GM23338 (cell line): ENCODE results near the gene TMBIM1. TPM values are rescaled to one million over a fixed set of nuclear protein-coding genes. Genes with fewer than 3 reads are reported as not detected.

Experiments
- ATAC-seq: fragments of 200-7000 bp; cut with Tn5 transposase; 3 replicates; pipeline ENCODE4 v1.9.1; 2020
- DNase-seq: peaks from one replicate; pipeline ENCODE4 v3.0.0-alpha.2; 2015; ENCODE audit warnings: low spot score
- H2AFZ ChIP-seq: fragments of 200-600 bp; sonication (generic); 2 replicates; pipeline ENCODE4 v1.8.0; 2016; ENCODE audit warnings: antibody characterized with exemption, mild to moderate bottlenecking, moderate library complexity
- H3F3A ChIP-seq: fragments of 200-600 bp; sonication (generic); replicated peaks from 2 replicates; pipeline ENCODE4 v1.8.0; 2017; ENCODE audit warnings: antibody characterized with exemption, mixed run types, low read depth
- H3K27ac ChIP-seq: fragments of 200-600 bp; sonication (generic); 2 replicates; pipeline ENCODE4 v1.6.1; 2016; ENCODE audit warnings: low read depth
- H3K27me3 ChIP-seq: fragments of 200-600 bp; sonication (generic); 2 replicates; pipeline ENCODE4 v1.8.0; 2016; ENCODE audit warnings: mild to moderate bottlenecking, mixed run types, moderate library complexity; ENCODE audit not compliant: insufficient read depth
- H3K36me3 ChIP-seq: fragments of 200-600 bp; sonication (generic); 2 replicates; pipeline ENCODE4 v1.8.0; 2016; ENCODE audit warnings: mild to moderate bottlenecking; ENCODE audit not compliant: insufficient read depth
- H3K4me1 ChIP-seq: fragments of 200-600 bp; sonication (generic); 2 replicates; pipeline ENCODE4 v1.8.0; 2016; ENCODE audit warnings: mild to moderate bottlenecking, moderate library complexity; ENCODE audit not compliant: insufficient read depth
- H3K4me2 ChIP-seq: fragments of 200-600 bp; sonication (generic); 2 replicates; pipeline ENCODE4 v1.7.1; 2017; ENCODE audit warnings: mixed run types
- H3K4me3 ChIP-seq: fragments of 200-600 bp; sonication (generic); 2 replicates; pipeline ENCODE4 v1.6.1; 2016; ENCODE audit warnings: mixed run types
- H3K79me2 ChIP-seq: fragments of 200-600 bp; sonication (generic); replicated peaks from 2 replicates; pipeline ENCODE4 v1.8.0; 2017; ENCODE audit warnings: mild to moderate bottlenecking; ENCODE audit not compliant: insufficient read depth
- H3K9me2 ChIP-seq: fragments of 200-600 bp; sonication (generic); 2 replicates; pipeline ENCODE4 v1.8.0; 2017; ENCODE audit not compliant: insufficient read depth
- H4K20me1 ChIP-seq: fragments of 200-600 bp; sonication (generic); replicated peaks from 2 replicates; pipeline ENCODE4 v1.8.0; 2017; ENCODE audit warnings: mild to moderate bottlenecking; ENCODE audit not compliant: insufficient read depth
- H3K27ac Mint-ChIP-seq: 2 replicates; pipeline ENCODE4 v1.8.0; 2020; ENCODE audit warnings: inconsistent platforms, mild to moderate bottlenecking, moderate library complexity, mixed read lengths
- H3K27me3 Mint-ChIP-seq: 3 replicates; pipeline ENCODE4 v1.8.0; 2022; ENCODE audit warnings: low read depth, mild to moderate bottlenecking, moderate library complexity, mixed read lengths, inconsistent platforms; ENCODE audit not compliant: insufficient read depth, poor library complexity
- H3K36me3 Mint-ChIP-seq: 3 replicates; pipeline ENCODE4 v1.8.0; 2021; ENCODE audit warnings: low read depth, mild to moderate bottlenecking, inconsistent platforms, moderate library complexity, mixed read lengths
- H3K4me1 Mint-ChIP-seq: 3 replicates; pipeline ENCODE4 v1.8.0; 2020; ENCODE audit warnings: mild to moderate bottlenecking, inconsistent platforms, mixed read lengths
- H3K4me3 Mint-ChIP-seq: 3 replicates; pipeline ENCODE4 v1.8.0; 2021; ENCODE audit warnings: moderate library complexity, mild to moderate bottlenecking, inconsistent platforms, mixed read lengths
- H3K9me3 Mint-ChIP-seq: 3 replicates; pipeline ENCODE4 v1.8.0; 2020; ENCODE audit warnings: moderate library complexity, mild to moderate bottlenecking, inconsistent platforms, mixed read lengths
- CREB1 ChIP-seq: fragments of 250-450 bp; sonication (Bioruptor Pico); IDR thresholded peaks from 2 replicates; pipeline ENCODE4 v1.5.0; 2020; ENCODE audit warnings: low read depth, mild to moderate bottlenecking, moderate library complexity
- EZH2 ChIP-seq: fragments of 200-600 bp; sonication (generic); IDR thresholded peaks from one replicate; pipeline ENCODE4 v1.8.0; 2017; ENCODE audit warnings: antibody characterized with exemption, mild to moderate bottlenecking, low read depth; ENCODE audit not compliant: unreplicated experiment
- EZH2phosphoT487 ChIP-seq: fragments of 200-600 bp; sonication (generic); IDR thresholded peaks from one replicate; pipeline ENCODE4 v1.8.1; 2018; ENCODE audit warnings: antibody characterized with exemption; ENCODE audit not compliant: unreplicated experiment
- JUNB ChIP-seq: IDR thresholded peaks from one replicate; pipeline ENCODE4 v1.6.1; 2016; ENCODE audit warnings: antibody characterized with exemption; ENCODE audit not compliant: unreplicated experiment
- NANOG ChIP-seq: IDR thresholded peaks from 2 replicates; pipeline ENCODE4 v1.6.1; 2016; ENCODE audit warnings: antibody characterized with exemption, borderline replicate concordance
- POLR2AphosphoS5 ChIP-seq: IDR thresholded peaks from 2 replicates; pipeline ENCODE4 v1.6.1; 2016; ENCODE audit warnings: antibody characterized with exemption, low read depth
- STAT1 ChIP-seq: IDR thresholded peaks from one replicate; pipeline ENCODE4 v1.6.1; 2016; ENCODE audit warnings: antibody characterized with exemption; ENCODE audit not compliant: unreplicated experiment
- ZNF114 ChIP-seq: fragments of 250-450 bp; sonication (Bioruptor Pico); IDR thresholded peaks from 2 replicates; pipeline ENCODE4 v1.5.0; 2020; ENCODE audit warnings: mild to moderate bottlenecking, moderate library complexity
- ZNF331 ChIP-seq: fragments of 250-450 bp; sonication (Bioruptor Pico); IDR thresholded peaks from 2 replicates; pipeline ENCODE4 v1.5.0; 2020; ENCODE audit warnings: low read depth, mild to moderate bottlenecking, moderate library complexity
- polyA plus RNA-seq: library from polyadenylated mRNA; unstranded; fragments of >200 nt; fragmentation: Nextera tagmentation; extraction: Ambion mirVana; gene quantifications from 2 replicates; pipeline ENCODE4 v1.2.1, GENCODE V29; 2016
- total RNA-seq: library from RNA; depleted of rRNA; stranded (reverse); fragments of >200 nt; shearing (Covaris generic); gene quantifications from 2 replicates; pipeline ENCODE4 v1.2.3, GENCODE V29; 2014
- TF ChIP-seq, protein P1 (sequence below): fragments of 250-450 bp; sonication (Bioruptor Pico); IDR thresholded peaks from 2 replicates; pipeline ENCODE4 v1.5.0; 2020; ENCODE audit warnings: mild to moderate bottlenecking, moderate library complexity
- TF ChIP-seq, protein P2 (sequence below): IDR thresholded peaks from 2 replicates; pipeline ENCODE4 v1.6.1; 2016; ENCODE audit warnings: antibody characterized with exemption
- TF ChIP-seq, protein P3 (sequence below): IDR thresholded peaks from one replicate; pipeline ENCODE4 v1.6.1; 2018; ENCODE audit warnings: antibody characterized with exemption; ENCODE audit not compliant: unreplicated experiment
- TF ChIP-seq, protein P4 (sequence below), 2 experiments: fragments of 200-600 bp in 1 of 2; sonication (generic) in 1 of 2; conservative IDR thresholded peaks; 2 replicates each; pipeline versions ENCODE4 v1.5.1 to v1.6.1; 2016 to 2017; ENCODE audit warnings: antibody characterized with exemption in 2 of 2, low read depth in 2 of 2, mild to moderate bottlenecking in 2 of 2, moderate library complexity in 1 of 2

The TMBIM1 gene
- total and polyA plus RNA-seq, 2 experiments from 2014 or later = 12.0 to 20.8 TPM

DNA sequence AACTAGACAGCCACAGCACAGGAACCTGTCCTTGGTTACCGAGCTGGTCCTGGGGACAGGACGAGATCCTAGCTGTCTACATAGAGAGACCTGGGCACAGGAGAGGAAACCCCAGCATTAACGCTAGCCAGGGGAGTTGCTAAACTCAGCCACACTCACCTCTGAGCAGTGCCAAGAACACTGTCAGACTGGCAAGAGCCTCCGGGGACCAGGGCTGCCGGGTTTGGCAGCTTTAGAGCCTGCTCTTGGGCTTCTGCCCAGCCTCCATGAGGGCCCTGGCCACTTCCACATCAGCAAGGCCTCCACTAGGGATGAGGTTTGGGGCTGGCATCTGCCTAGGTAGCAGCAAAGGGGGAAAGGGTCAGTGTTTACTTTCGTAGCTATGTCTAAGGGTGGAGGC lies 6.7 kb downstream of the TMBIM1 start:
- peaks cover 10% of the 10 kb centered on the region for H3K4me1 ChIP-seq
- Mint-ChIP-seq H3K36me3 (0 out of 3 replicates have a peak, but pooled peaks cover 2% of the 10 kb centered on the region), H3K4me3 (no peak overlapping the region), H3K4me1 (peaks cover 23% of the 10 kb centered on the region), H3K27me3 (peaks cover 11% of the 10 kb centered on the region), H3K27ac (peak overlapping the region; percentile 62; the same call in 1 of the 2 replicates), H3K9me3 (no peaks in the 10 kb centered on the region)
- no peak overlapping the region for H3K27ac ChIP-seq
- no peaks in the 10 kb centered on the region for H3F3A ChIP-seq
- H3K36me3 ChIP-seq = no peaks in the 10 kb centered on the region; the same call in 1 of the 2 replicates
- no peak for ATAC-seq
- no peak overlapping the region for H3K4me3 ChIP-seq
- H4K20me1 ChIP-seq = no peaks in the 10 kb centered on the region
- H3K79me2 ChIP-seq = no peaks in the 10 kb centered on the region
- DNase-seq = no peak
- H3K27me3 ChIP-seq = no peaks in the 10 kb centered on the region
- no peak overlapping the region for H3K4me2 ChIP-seq
- H3K9me2 ChIP-seq = no peaks in the 10 kb centered on the region
- no peak overlapping the region for H2AFZ ChIP-seq
- no peak for TF ChIP-seq ZNF331 (CRISPR knock-in tag)
- TF ChIP-seq, protein P1, sequence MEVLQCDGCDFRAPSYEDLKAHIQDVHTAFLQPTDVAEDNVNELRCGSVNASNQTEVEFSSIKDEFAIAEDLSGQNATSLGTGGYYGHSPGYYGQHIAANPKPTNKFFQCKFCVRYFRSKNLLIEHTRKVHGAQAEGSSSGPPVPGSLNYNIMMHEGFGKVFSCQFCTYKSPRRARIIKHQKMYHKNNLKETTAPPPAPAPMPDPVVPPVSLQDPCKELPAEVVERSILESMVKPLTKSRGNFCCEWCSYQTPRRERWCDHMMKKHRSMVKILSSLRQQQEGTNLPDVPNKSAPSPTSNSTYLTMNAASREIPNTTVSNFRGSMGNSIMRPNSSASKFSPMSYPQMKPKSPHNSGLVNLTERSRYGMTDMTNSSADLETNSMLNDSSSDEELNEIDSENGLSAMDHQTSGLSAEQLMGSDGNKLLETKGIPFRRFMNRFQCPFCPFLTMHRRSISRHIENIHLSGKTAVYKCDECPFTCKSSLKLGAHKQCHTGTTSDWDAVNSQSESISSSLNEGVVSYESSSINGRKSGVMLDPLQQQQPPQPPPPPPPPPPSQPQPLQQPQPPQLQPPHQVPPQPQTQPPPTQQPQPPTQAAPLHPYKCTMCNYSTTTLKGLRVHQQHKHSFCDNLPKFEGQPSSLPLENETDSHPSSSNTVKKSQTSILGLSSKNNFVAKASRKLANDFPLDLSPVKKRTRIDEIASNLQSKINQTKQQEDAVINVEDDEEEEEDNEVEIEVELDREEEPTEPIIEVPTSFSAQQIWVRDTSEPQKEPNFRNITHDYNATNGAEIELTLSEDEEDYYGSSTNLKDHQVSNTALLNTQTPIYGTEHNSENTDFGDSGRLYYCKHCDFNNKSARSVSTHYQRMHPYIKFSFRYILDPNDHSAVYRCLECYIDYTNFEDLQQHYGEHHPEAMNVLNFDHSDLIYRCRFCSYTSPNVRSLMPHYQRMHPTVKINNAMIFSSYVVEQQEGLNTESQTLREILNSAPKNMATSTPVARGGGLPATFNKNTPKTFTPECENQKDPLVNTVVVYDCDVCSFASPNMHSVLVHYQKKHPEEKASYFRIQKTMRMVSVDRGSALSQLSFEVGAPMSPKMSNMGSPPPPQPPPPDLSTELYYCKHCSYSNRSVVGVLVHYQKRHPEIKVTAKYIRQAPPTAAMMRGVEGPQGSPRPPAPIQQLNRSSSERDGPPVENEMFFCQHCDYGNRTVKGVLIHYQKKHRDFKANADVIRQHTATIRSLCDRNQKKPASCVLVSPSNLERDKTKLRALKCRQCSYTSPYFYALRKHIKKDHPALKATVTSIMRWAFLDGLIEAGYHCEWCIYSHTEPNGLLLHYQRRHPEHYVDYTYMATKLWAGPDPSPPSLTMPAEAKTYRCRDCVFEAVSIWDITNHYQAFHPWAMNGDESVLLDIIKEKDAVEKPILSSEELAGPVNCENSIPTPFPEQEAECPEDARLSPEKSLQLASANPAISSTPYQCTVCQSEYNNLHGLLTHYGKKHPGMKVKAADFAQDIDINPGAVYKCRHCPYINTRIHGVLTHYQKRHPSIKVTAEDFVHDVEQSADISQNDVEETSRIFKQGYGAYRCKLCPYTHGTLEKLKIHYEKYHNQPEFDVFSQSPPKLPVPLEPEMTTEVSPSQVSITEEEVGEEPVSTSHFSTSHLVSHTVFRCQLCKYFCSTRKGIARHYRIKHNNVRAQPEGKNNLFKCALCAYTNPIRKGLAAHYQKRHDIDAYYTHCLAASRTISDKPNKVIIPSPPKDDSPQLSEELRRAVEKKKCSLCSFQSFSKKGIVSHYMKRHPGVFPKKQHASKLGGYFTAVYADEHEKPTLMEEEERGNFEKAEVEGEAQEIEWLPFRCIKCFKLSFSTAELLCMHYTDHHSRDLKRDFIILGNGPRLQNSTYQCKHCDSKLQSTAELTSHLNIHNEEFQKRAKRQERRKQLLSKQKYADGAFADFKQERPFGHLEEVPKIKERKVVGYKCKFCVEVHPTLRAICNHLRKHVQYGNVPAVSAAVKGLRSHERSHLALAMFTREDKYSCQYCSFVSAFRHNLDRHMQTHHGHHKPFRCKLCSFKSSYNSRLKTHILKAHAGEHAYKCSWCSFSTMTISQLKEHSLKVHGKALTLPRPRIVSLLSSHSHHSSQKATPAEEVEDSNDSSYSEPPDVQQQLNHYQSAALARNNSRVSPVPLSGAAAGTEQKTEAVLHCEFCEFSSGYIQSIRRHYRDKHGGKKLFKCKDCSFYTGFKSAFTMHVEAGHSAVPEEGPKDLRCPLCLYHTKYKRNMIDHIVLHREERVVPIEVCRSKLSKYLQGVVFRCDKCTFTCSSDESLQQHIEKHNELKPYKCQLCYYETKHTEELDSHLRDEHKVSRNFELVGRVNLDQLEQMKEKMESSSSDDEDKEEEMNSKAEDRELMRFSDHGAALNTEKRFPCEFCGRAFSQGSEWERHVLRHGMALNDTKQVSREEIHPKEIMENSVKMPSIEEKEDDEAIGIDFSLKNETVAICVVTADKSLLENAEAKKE (CRISPR knock-in tag) = no peak
- no peak for TF ChIP-seq EZH2
- no peak for TF ChIP-seq EZH2phosphoT487
- TF ChIP-seq, protein P2, sequence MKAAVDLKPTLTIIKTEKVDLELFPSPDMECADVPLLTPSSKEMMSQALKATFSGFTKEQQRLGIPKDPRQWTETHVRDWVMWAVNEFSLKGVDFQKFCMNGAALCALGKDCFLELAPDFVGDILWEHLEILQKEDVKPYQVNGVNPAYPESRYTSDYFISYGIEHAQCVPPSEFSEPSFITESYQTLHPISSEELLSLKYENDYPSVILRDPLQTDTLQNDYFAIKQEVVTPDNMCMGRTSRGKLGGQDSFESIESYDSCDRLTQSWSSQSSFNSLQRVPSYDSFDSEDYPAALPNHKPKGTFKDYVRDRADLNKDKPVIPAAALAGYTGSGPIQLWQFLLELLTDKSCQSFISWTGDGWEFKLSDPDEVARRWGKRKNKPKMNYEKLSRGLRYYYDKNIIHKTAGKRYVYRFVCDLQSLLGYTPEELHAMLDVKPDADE = no peak
- no peak for TF ChIP-seq ZNF114 (CRISPR knock-in tag)
- TF ChIP-seq, protein P3, sequence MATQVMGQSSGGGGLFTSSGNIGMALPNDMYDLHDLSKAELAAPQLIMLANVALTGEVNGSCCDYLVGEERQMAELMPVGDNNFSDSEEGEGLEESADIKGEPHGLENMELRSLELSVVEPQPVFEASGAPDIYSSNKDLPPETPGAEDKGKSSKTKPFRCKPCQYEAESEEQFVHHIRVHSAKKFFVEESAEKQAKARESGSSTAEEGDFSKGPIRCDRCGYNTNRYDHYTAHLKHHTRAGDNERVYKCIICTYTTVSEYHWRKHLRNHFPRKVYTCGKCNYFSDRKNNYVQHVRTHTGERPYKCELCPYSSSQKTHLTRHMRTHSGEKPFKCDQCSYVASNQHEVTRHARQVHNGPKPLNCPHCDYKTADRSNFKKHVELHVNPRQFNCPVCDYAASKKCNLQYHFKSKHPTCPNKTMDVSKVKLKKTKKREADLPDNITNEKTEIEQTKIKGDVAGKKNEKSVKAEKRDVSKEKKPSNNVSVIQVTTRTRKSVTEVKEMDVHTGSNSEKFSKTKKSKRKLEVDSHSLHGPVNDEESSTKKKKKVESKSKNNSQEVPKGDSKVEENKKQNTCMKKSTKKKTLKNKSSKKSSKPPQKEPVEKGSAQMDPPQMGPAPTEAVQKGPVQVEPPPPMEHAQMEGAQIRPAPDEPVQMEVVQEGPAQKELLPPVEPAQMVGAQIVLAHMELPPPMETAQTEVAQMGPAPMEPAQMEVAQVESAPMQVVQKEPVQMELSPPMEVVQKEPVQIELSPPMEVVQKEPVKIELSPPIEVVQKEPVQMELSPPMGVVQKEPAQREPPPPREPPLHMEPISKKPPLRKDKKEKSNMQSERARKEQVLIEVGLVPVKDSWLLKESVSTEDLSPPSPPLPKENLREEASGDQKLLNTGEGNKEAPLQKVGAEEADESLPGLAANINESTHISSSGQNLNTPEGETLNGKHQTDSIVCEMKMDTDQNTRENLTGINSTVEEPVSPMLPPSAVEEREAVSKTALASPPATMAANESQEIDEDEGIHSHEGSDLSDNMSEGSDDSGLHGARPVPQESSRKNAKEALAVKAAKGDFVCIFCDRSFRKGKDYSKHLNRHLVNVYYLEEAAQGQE = no peak
- TF ChIP-seq JUNB = no peak
- TF ChIP-seq, protein P4, sequence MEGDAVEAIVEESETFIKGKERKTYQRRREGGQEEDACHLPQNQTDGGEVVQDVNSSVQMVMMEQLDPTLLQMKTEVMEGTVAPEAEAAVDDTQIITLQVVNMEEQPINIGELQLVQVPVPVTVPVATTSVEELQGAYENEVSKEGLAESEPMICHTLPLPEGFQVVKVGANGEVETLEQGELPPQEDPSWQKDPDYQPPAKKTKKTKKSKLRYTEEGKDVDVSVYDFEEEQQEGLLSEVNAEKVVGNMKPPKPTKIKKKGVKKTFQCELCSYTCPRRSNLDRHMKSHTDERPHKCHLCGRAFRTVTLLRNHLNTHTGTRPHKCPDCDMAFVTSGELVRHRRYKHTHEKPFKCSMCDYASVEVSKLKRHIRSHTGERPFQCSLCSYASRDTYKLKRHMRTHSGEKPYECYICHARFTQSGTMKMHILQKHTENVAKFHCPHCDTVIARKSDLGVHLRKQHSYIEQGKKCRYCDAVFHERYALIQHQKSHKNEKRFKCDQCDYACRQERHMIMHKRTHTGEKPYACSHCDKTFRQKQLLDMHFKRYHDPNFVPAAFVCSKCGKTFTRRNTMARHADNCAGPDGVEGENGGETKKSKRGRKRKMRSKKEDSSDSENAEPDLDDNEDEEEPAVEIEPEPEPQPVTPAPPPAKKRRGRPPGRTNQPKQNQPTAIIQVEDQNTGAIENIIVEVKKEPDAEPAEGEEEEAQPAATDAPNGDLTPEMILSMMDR (conservative IDR thresholded peaks at IDR 0.05; ENCODE audit: low read depth in 2 of 2) = no peak
- TF ChIP-seq POLR2AphosphoS5 = no peak
- TF ChIP-seq STAT1 = no peak
- no peak for TF ChIP-seq NANOG
- no peak for TF ChIP-seq CREB1 (CRISPR knock-in tag)
